Pancreas (tissue), 10 donors: ENCODE data around the gene MIR17HG. TPM values are rescaled to one million over a fixed set of nuclear protein-coding genes. Genes with fewer than 3 reads are reported as not detected.
A peak's percentile ranks its signal among the peaks of the same experiment; 100 is the strongest.

Experiments
- ATAC-seq, 4 donors: fragments of 200-7000 bp; cut with Tn5 transposase; one replicate each; pipeline versions ENCODE4 v1.8.0 to v1.9.1; 2020; ENCODE audit warnings: mild to moderate bottlenecking in 4 of 4, moderate library complexity in 4 of 4
- DNase-seq, 6 donors: peaks; one replicate each; pipeline ENCODE4 v3.0.0-alpha.2; 2020
- FAIRE-seq: peaks from 2 replicates; lab custom pipeline; 2012; peaks lifted over from hg19 to GRCh38; lab: Jason Lieb, UNC
- H3K27ac ChIP-seq, 4 donors: fragments of 200-600 bp; sonication (generic); 1 replicate in 3 of 4; 2 replicates in 1 of 4; pipeline versions ENCODE4 v1.5.0 to v1.8.0; 2020
- H3K27me3 ChIP-seq, 4 donors: fragments of 200-600 bp; one replicate each; pipeline ENCODE4 v1.8.0; 2021
- H3K36me3 ChIP-seq, 3 donors: fragments of 200-600 bp; sonication (generic) in 1 of 3; one replicate each; pipeline versions ENCODE4 v1.5.0 to v1.8.0; 2020 to 2021
- H3K4me1 ChIP-seq, 3 donors: fragments of 200-600 bp; one replicate each; pipeline ENCODE4 v1.8.0; 2021
- H3K4me3 ChIP-seq, 4 donors: fragments of 200-600 bp; sonication (generic) in 2 of 4; one replicate each; pipeline versions ENCODE4 v1.5.0 to v1.8.0; 2020 to 2021
- H3K9me3 ChIP-seq, 4 donors: fragments of 200-600 bp; one replicate each; pipeline ENCODE4 v1.8.0; 2021
- CTCF ChIP-seq, 4 donors: fragments of 200-600 bp; sonication (generic) in 3 of 4; IDR thresholded peaks; one replicate each; pipeline versions ENCODE4 v1.5.0 to v1.8.0; 2021; ENCODE audit warnings: antibody characterized with exemption in 4 of 4
- WGBS, 2 donors: extraction: QIAGEN DNeasy Blood & Tissue Kit; methylation state at CpG; one replicate each; pipeline ENCODE4 v1.1.7; 2013; 5-methylcytosine and 5-hydroxymethylcytosine counted together
- intact Hi-C, 3 donors: fragments of 100-400 bp; cut with DNase I; formaldehyde crosslinking; loops; one replicate each; pipeline versions ENCODE4 v1.11.1 to v1.14.2; 2022
- polyA plus RNA-seq, 2 donors: library from polyadenylated mRNA; stranded (reverse); fragments of 200-250 nt; gene quantifications; one replicate each; pipeline ENCODE4 v1.2.3, GENCODE V29; 2013
- total RNA-seq, 6 donors: library from RNA; stranded (reverse); fragmentation: NEBNext Ultra II Directional in 4 of 6; extraction: Animal tissue kit (Norgen Biotek cat#: 25700) in 4 of 6; gene quantifications; one replicate each; pipeline versions ENCODE4 v1.2.1 to v1.2.4, GENCODE V29; 2021 to 2023
- donor health status: healthy with polysubstance abuse.
- donor health status: DM: no; HTN: no; CAD: no; lungs with moderate emphysema.
- donor health status: DM: no; HTN: no; CAD: no.
- donor health status: control.
- donor health status: control.
- donor health status: Bipolar disorder and iron deficiency.
- donor health status: DM: yes; HTN: yes; CAD: no.
- donor health status: DM: no; HTN: no; CAD: no.
- donor health status: DM: no; HTN: no; CAD: no.
- donor health status: DM: yes; HTN: yes; CAD: no.

Gene MIR17HG
- total RNA-seq (1 to 10 TPM; 2.3 to 4.3 (median 3.1) TPM), polyA plus RNA-seq (1 to 10 TPM; 4.1 to 6.0 TPM)

- ATAC-seq (peak; percentile 86 to 89 (median 88)), DNase-seq (peak; percentile 90 to 94 (median 92)), FAIRE-seq (no peak)
- WGBS, 2 donors: 0 to 1% methylated on average over 54 to 103 of the region's 103 CpGs
- no peaks in the 10 kb centered on the region for H3K36me3 ChIP-seq
- H3K9me3 ChIP-seq: no peaks in the 10 kb centered on the region
- peak within 1 kb of the TSS; percentile 76 to 96 (median 88) for H3K4me3 ChIP-seq
- TF ChIP-seq CTCF (IDR thresholded peaks at IDR 0.05): no peak
- peaks cover 0 to 9% (median 0%) of the 10 kb centered on the region in 4 donors for H3K27me3 ChIP-seq
- intact Hi-C loops: no loop called here
- peak within 1 kb of the TSS; percentile 83 to 97 (median 96) for H3K27ac ChIP-seq
- peaks cover 10 to 19% (median 13%) of the 10 kb centered on the region in 3 donors for H3K4me1 ChIP-seq
Observed at GRCh38 chr13:91347202-91347995, at the start of gene MIR17HG. TSS of gene MIR17HG (plus strand) at chr13:91347687.

- H3K9me3 ChIP-seq: no peaks in the 10 kb centered on the region
- H3K4me3 ChIP-seq: no peak overlapping the region
- no peak for TF ChIP-seq CTCF (IDR thresholded peaks at IDR 0.05)
- intact Hi-C loops: no loop called here
- no peaks in the 10 kb centered on the region for H3K36me3 ChIP-seq
- peaks cover 0 to 8% (median 0%) of the 10 kb centered on the region in 4 donors for H3K27me3 ChIP-seq
- H3K4me1 ChIP-seq: no peaks in the 10 kb centered on the region
- DNase-seq (no peak), ATAC-seq (no peak), FAIRE-seq (peak; percentile 85)
- H3K27ac ChIP-seq: no peak overlapping the region
- 48 to 58% methylated on average over 1 of the region's 1 CpG for WGBS, 2 donors
Observed at GRCh38 chr13:91298060-91298459, 49.4 kb upstream of the MIR17HG start.

GRCh38 chr13:91302111-91302510 is 45.4 kb upstream of the MIR17HG start:
- 38 to 46% methylated on average over 1 of the region's 1 CpG for WGBS, 2 donors
- no peak for DNase-seq
- no peak overlapping the region for H3K27ac ChIP-seq
- intact Hi-C loops: no loop called here
- no peak for TF ChIP-seq CTCF (IDR thresholded peaks at IDR 0.05)
- peaks cover 0 to 8% (median 0%) of the 10 kb centered on the region in 4 donors for H3K27me3 ChIP-seq
- no peaks in the 10 kb centered on the region for H3K9me3 ChIP-seq
- no peak for FAIRE-seq
- no peaks in the 10 kb centered on the region for H3K36me3 ChIP-seq
- no peak for ATAC-seq
- H3K4me3 ChIP-seq: no peak overlapping the region
- H3K4me1 ChIP-seq: no peaks in the 10 kb centered on the region

GRCh38 chr13:91303031-91303430 is 44.5 kb upstream of the MIR17HG start:
- ATAC-seq: no peak

More at GRCh38 chr13:91303031-91303430, 44.5 kb upstream of the MIR17HG start:
- no peak overlapping the region for H3K27ac ChIP-seq
- TF ChIP-seq CTCF (IDR thresholded peaks at IDR 0.05): no peak
- FAIRE-seq (no peak), DNase-seq (no peak)
- no peaks in the 10 kb centered on the region for H3K36me3 ChIP-seq
- 79 to 91% methylated on average over 5 of the region's 5 CpGs for WGBS, 2 donors
- peaks cover 0 to 6% (median under 1%) of the 10 kb centered on the region in 4 donors for H3K27me3 ChIP-seq
- H3K9me3 ChIP-seq: no peaks in the 10 kb centered on the region
- H3K4me1 ChIP-seq: no peaks in the 10 kb centered on the region
- intact Hi-C loops: no loop called here
- no peak overlapping the region for H3K4me3 ChIP-seq
